Activated naive CD8-positive, alpha-beta T cell (primary cell): ENCODE results near the gene POLG.

Experiments used
- H3K27ac Mint-ChIP-seq: one replicate; pipeline ENCODE4 v1.8.0; 2021; ENCODE audit warnings: mixed read lengths
- H3K27me3 Mint-ChIP-seq: one replicate; pipeline ENCODE4 v1.8.0; 2021; ENCODE audit warnings: mixed read lengths
- H3K36me3 Mint-ChIP-seq: one replicate; pipeline ENCODE4 v1.8.0; 2021; ENCODE audit warnings: mixed read lengths
- H3K4me1 Mint-ChIP-seq: one replicate; pipeline ENCODE4 v1.8.0; 2021; ENCODE audit warnings: low read depth, mixed read lengths
- H3K4me3 Mint-ChIP-seq: one replicate; pipeline ENCODE4 v1.8.0; 2021; ENCODE audit warnings: mild to moderate bottlenecking, mixed read lengths
- H3K9me3 Mint-ChIP-seq: one replicate; pipeline ENCODE4 v1.8.0; 2021; ENCODE audit warnings: low read depth, mixed read lengths

POLG gene

GRCh38 chr15:89374086-89374981 lies 39.7 kb upstream of the POLG start:
- peaks cover 17% of the 10 kb centered on the region for H3K4me1 Mint-ChIP-seq
- H3K27me3 Mint-ChIP-seq, result peaks cover 41% of the 10 kb centered on the region
- no peak overlapping the region for H3K27ac Mint-ChIP-seq
- no peak overlapping the region for H3K4me3 Mint-ChIP-seq
- H3K36me3 Mint-ChIP-seq, result peaks cover 2% of the 10 kb centered on the region
- H3K9me3 Mint-ChIP-seq, result no peaks in the 10 kb centered on the region

DNA sequence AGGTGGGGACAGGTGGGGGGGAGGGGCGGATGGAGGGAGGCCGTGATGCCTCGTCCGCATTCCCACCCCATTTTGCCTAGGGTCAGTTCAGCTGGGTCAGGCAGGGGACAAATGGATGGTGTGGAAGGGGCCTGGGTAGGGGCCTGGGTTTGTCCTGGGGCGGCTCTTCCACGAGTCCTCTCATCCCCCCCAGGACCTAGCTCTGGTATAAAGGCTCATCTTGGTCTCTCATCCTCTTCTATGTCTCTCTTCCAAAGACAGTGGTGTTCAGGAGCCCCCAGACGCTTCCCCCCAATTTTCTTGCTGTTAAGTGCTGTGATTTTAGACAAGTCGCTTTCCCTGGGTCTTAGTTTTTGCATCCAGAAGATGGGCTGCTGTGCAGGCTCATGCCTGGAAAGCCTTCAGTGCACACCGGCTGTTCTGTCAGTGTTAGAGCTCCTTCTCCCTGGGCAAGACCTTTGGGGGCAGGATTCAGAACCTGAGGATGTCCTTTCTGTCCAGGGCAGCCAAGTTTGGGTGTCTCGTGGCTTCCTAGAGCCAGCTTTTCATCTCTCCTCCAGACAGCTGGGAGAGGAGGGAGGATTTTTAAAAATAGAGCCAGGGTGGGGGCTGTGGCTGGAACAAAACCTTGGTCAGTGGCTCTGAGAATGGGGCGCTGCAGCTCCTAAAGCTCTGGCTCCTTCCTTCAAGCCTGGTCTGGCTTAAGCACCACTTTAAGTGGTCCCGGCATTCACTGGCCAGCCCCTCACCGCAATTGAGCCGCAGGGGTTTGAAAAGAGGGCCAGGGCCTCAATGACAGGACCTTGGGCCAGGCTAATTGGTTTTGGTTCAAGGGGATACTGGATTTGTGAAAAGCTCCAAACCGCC lies 37.7 kb upstream of the POLG start:
- peaks cover 15% of the 10 kb centered on the region for H3K4me1 Mint-ChIP-seq
- H3K9me3 Mint-ChIP-seq, result no peaks in the 10 kb centered on the region
- peak overlapping the region; percentile 40 for H3K4me3 Mint-ChIP-seq
- H3K27me3 Mint-ChIP-seq, result peaks cover 41% of the 10 kb centered on the region
- no peak overlapping the region for H3K27ac Mint-ChIP-seq
- H3K36me3 Mint-ChIP-seq, result peaks cover 2% of the 10 kb centered on the region

DNA sequence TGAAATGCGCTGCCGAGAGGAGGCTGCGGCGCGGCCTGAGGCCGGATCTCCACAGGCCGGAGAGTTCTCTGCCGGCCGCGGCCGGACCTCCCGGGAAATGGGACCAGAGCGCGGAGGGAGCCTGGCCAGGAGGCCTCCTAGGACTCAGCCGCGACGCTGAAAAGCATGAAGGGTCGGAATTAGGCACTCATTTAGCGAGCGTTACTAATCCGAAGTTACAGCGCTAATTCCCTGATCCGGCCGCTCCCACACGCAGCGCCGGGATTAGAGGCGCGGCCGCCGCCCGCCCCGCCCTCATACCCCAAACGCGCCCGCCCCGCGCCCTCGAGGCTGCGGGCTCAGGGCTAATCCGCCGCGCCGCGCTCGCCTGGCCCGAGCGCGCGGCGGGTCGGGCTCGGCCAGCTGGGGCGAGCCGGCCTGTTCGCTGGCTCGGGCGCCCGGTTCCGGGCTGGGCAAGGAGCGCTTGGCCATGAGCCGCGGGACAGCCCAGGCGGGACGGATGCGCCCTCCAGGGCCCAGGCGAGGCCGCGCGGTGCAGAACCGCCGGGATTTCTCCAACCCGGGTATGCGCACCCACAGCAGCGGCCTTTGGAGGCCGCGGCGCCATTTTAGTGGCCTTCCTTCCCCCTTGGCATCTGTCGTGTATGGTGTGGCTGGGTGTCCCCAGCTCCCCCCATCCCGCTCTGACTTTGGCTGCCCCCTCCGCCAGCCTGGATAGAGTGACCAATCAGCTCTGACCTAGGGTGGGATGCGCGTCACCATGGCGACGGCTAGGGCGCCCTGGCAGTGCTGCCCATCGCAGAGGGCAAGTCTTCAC lies 36.8 kb upstream of the POLG start:
- H3K27me3 Mint-ChIP-seq, result peaks cover 45% of the 10 kb centered on the region
- no peak overlapping the region for H3K27ac Mint-ChIP-seq
- no peak overlapping the region for H3K4me3 Mint-ChIP-seq
- peaks cover 19% of the 10 kb centered on the region for H3K4me1 Mint-ChIP-seq
- H3K9me3 Mint-ChIP-seq, result no peaks in the 10 kb centered on the region
- H3K36me3 Mint-ChIP-seq, result no peaks in the 10 kb centered on the region

- H3K9me3 Mint-ChIP-seq, result no peaks in the 10 kb centered on the region
- peaks cover 46% of the 10 kb centered on the region for H3K27me3 Mint-ChIP-seq
- no peak overlapping the region for H3K4me3 Mint-ChIP-seq
- peaks cover 21% of the 10 kb centered on the region for H3K4me1 Mint-ChIP-seq
- H3K27ac Mint-ChIP-seq, result no peak overlapping the region
- H3K36me3 Mint-ChIP-seq, result no peaks in the 10 kb centered on the region
Observed at GRCh38 chr15:89370978-89371227, 36.3 kb upstream of the POLG start.

- H3K27me3 Mint-ChIP-seq, result peaks cover 45% of the 10 kb centered on the region
- H3K27ac Mint-ChIP-seq, result no peak overlapping the region
- H3K9me3 Mint-ChIP-seq, result no peaks in the 10 kb centered on the region
- no peaks in the 10 kb centered on the region for H3K36me3 Mint-ChIP-seq
- H3K4me3 Mint-ChIP-seq, result no peak overlapping the region
- peaks cover 21% of the 10 kb centered on the region for H3K4me1 Mint-ChIP-seq
Observed at GRCh38 chr15:89370120-89370977, 35.7 kb upstream of the POLG start.

- H3K9me3 Mint-ChIP-seq, result no peaks in the 10 kb centered on the region
- H3K27ac Mint-ChIP-seq, result no peak overlapping the region
- H3K4me1 Mint-ChIP-seq, result peaks cover 21% of the 10 kb centered on the region
- no peaks in the 10 kb centered on the region for H3K36me3 Mint-ChIP-seq
- no peak overlapping the region for H3K4me3 Mint-ChIP-seq
- H3K27me3 Mint-ChIP-seq, result peaks cover 44% of the 10 kb centered on the region
Observed at GRCh38 chr15:89369341-89369947, 34.8 kb upstream of the POLG start.

GRCh38 chr15:89368566-89369223 lies 34.1 kb upstream of the POLG start:
- H3K4me3 Mint-ChIP-seq, result no peak overlapping the region
- H3K36me3 Mint-ChIP-seq, result no peaks in the 10 kb centered on the region
- H3K4me1 Mint-ChIP-seq, result peaks cover 21% of the 10 kb centered on the region
- peaks cover 44% of the 10 kb centered on the region for H3K27me3 Mint-ChIP-seq
- no peak overlapping the region for H3K27ac Mint-ChIP-seq
- no peaks in the 10 kb centered on the region for H3K9me3 Mint-ChIP-seq

DNA sequence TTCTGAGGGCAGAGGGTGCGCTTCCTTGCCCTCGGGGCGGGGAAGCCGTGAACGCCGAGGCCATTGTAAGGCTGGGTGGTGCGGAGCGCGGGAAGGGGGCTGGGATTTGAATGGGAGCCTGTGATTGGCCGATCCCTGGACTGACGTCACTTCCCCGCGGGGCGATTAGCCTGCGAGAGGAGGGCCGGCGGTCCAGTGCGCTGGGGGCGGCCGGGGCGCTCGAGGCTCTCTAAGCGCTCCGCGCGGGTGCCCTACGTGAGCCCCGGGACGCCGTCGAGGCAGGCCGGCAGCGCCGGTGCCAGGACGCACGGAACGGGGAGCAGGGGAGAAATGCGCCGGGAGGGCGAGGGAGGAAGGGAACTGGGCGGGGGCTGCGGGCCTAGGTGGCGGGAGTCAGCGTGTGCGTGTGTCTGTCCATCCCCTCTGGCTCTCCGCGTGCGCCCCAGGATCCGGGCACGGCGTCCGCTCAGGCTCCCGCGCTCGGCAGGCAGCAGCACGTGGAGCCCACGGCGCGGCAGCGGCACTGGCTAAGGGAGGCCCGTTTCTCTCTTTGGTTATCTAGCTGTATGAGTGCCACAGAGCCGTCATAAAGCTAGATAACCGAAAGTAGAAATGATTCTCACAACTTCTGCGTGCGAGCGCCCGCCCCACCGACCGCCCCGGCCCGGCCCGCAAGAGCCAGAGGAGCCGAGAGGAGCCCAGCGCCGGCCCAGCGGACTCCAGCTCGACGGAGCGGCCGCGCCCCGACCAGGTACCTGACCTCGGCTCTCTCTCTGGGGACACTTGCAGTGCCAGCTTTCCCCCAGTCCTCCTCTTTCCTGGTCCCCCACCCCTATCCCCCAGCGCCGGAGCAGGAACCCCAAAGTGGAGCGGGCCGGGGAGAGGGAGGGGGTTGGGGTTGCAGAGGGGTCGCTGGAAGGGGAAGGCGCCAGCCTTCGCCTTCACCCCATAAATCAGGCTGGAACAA lies 33.1 kb upstream of the POLG start:
- H3K9me3 Mint-ChIP-seq, result no peaks in the 10 kb centered on the region
- no peaks in the 10 kb centered on the region for H3K36me3 Mint-ChIP-seq
- H3K4me1 Mint-ChIP-seq, result peaks cover 21% of the 10 kb centered on the region
- H3K27me3 Mint-ChIP-seq, result peaks cover 49% of the 10 kb centered on the region
- H3K4me3 Mint-ChIP-seq, result peak overlapping the region; percentile 66
- no peak overlapping the region for H3K27ac Mint-ChIP-seq

GRCh38 chr15:89366656-89367393 lies 32.2 kb upstream of the POLG start:
- Mint-ChIP-seq H3K4me3 (peak overlapping the region; percentile 66), H3K27me3 (peaks cover 45% of the 10 kb centered on the region), H3K36me3 (no peaks in the 10 kb centered on the region), H3K27ac (no peak overlapping the region), H3K9me3 (no peaks in the 10 kb centered on the region), H3K4me1 (peaks cover 18% of the 10 kb centered on the region)

DNA sequence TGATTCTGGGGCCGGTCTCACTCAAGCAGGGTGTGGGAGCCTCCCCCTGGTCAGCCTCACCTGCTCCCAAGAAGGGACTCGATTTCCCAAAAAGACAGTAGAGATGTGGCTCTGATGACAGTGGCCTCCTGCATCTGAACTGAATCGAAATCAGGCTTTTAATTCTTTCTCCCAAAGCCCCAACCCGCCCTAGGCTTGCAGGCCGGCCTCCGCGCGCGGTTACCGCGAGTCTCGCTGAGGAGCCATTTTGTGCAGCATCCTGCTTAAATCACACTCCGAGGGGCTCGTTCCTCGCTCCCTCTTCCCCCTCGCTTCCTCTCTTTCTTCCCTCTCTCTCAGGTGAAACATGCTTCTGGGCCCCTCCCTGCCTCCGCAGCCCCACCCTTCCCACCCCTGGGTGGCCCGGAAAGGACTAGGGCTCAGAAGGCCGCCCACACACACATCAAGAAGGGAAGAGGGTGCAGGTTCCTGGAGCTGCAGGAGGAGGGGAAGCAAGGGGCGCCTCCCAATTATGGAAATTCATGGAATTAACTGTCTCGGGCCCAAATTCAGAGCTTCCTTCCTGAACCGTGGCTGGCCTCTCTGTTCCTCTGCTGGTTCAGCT lies 30.9 kb upstream of the POLG start:
- no peaks in the 10 kb centered on the region for H3K36me3 Mint-ChIP-seq
- H3K4me3 Mint-ChIP-seq, result no peak overlapping the region
- no peaks in the 10 kb centered on the region for H3K9me3 Mint-ChIP-seq
- H3K4me1 Mint-ChIP-seq, result peaks cover 24% of the 10 kb centered on the region
- peaks cover 49% of the 10 kb centered on the region for H3K27me3 Mint-ChIP-seq
- H3K27ac Mint-ChIP-seq, result no peak overlapping the region

- H3K9me3 Mint-ChIP-seq, result no peaks in the 10 kb centered on the region
- peaks cover 24% of the 10 kb centered on the region for H3K4me1 Mint-ChIP-seq
- no peaks in the 10 kb centered on the region for H3K36me3 Mint-ChIP-seq
- no peak overlapping the region for H3K27ac Mint-ChIP-seq
- H3K4me3 Mint-ChIP-seq, result no peak overlapping the region
- peaks cover 49% of the 10 kb centered on the region for H3K27me3 Mint-ChIP-seq
Observed at GRCh38 chr15:89364741-89365450, 30.3 kb upstream of the POLG start.
